Gastrocnemius medialis (tissue), 4 donors: Measurements from ENCODE around the gene SPEN.

Source experiments
- CTCF ChIP-seq, 5 experiments: fragments of 450-650 bp in 3 of 5; fragments of 200-600 bp in 2 of 5; sonication (generic) in 2 of 5; IDR thresholded peaks in 4 of 5; conservative IDR thresholded peaks in 1 of 5; 1 replicate in 4 of 5; 2 replicates in 1 of 5; pipeline ENCODE4 v1.5.1; 2016 to 2019; ENCODE audit warnings: antibody characterized with exemption in 5 of 5, mild to moderate bottlenecking in 3 of 5, moderate library complexity in 3 of 5
- POLR2A ChIP-seq, 2 donors: fragments of 450-650 bp; IDR thresholded peaks; one replicate each; pipeline ENCODE4 v1.6.1; 2017; ENCODE audit warnings: antibody characterized with exemption in 2 of 2, mild to moderate bottlenecking in 2 of 2, moderate library complexity in 2 of 2

- TF ChIP-seq CTCF (IDR thresholded peaks at IDR 0.05 in 4 of 5, conservative IDR thresholded peaks at IDR 0.05 in 1 of 5) = no peak
- TF ChIP-seq POLR2A (IDR thresholded peaks at IDR 0.05) = no peak
Observed at GRCh38 chr1:15975358-15975804, 127.9 kb downstream of the SPEN start.
